HG03103 (cell line): ENCODE results near the gene RPS21.
"Not testable (repeated sequence)": the region's sequence is repeated elsewhere in the genome, so short reads cannot be mapped to it uniquely, and the experiment has no call there.

ENCODE experiments used
- ATAC-seq: cut with Tn5 transposase; IDR thresholded peaks from one replicate; pipeline ENCODE4 v1.9.1; 2021; ENCODE audit warnings: low read depth; ENCODE audit not compliant: unreplicated experiment

The RPS21 gene

GRCh38 chr20:62363920-62364851 is 22.7 kb upstream of the RPS21 start:
- no peak for ATAC-seq

GRCh38 chr20:62364911-62365736 is 21.8 kb upstream of the RPS21 start:
- no peak for ATAC-seq

- no peak for ATAC-seq
Measured at GRCh38 chr20:62365814-62366369, 21.0 kb upstream of the RPS21 start.

- ATAC-seq, result no peak
Measured at GRCh38 chr20:62366370-62367135, 20.4 kb upstream of the RPS21 start.

GRCh38 chr20:62367136-62367632 is 19.7 kb upstream of the RPS21 start, which contains the start of gene LAMA5:
Gene LAMA5 (minus strand): TSS chr20:62367312. CDS start chr20:62367245, 67 bp downstream.
- no peak for ATAC-seq

- ATAC-seq, result no peak
Measured at GRCh38 chr20:62367633-62368391, 19.1 kb upstream of the RPS21 start.

- ATAC-seq, result no peak
Measured at GRCh38 chr20:62368392-62368975, 18.4 kb upstream of the RPS21 start.

GRCh38 chr20:62368976-62369814 is 17.7 kb upstream of the RPS21 start:
- ATAC-seq, result no peak

- no peak for ATAC-seq
Measured at GRCh38 chr20:62369815-62370114, 17.1 kb upstream of the RPS21 start.

- no peak for ATAC-seq
Measured at GRCh38 chr20:62370115-62370806, 16.6 kb upstream of the RPS21 start.

GRCh38 chr20:62370807-62371587 is 15.9 kb upstream of the RPS21 start:
- no peak for ATAC-seq

GRCh38 chr20:62371588-62372041 is 15.3 kb upstream of the RPS21 start:
- ATAC-seq, result no peak

GRCh38 chr20:62372042-62372993 is 14.6 kb upstream of the RPS21 start:
- no peak for ATAC-seq

GRCh38 chr20:62373631-62374179 is 13.2 kb upstream of the RPS21 start:
- not testable (repeated sequence) for ATAC-seq

- no peak for ATAC-seq
Measured at GRCh38 chr20:62374331-62375152, 12.4 kb upstream of the RPS21 start.
